ENCODE results near the gene PALD1. TPM values are rescaled to one million over a fixed set of nuclear protein-coding genes. Genes with fewer than 3 reads are reported as not detected.

Gene PALD1
- total RNA-seq, 1 donor from 2014 or later, result 1.8 TPM

DNA sequence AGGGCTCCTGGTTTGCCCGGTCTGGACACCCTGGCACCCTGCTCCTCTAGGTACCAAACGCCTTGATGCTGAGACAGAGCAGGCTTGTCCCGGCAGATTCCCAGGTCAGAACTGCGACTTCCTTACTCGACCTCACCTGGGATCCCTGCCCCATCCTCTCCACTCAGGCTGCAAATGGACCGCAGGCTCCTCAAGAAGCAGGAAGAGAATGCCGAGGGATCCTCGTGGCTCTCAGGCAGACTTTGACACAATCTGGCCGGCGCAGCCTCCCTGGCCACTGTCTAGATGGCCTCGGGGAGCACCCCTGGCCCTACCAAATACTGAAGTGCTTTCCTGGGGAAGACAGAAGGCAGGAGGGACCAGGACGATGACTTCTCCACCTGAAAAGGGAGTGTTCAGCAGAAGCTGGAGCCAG, 36.7 kb upstream of the PALD1 start:
- Histone ChIP-seq H3K9me3 (ENCODE audit: insufficient read depth, low read depth, low read length) (no peaks in the 10 kb centered on the region), H3K27ac (ENCODE audit: low read depth, low read length) (no peak overlapping the region), H3K36me3 (ENCODE audit: insufficient read depth, low read length) (no peaks in the 10 kb centered on the region), H4K20me1 (ENCODE audit: insufficient read depth, low read length) (no peaks in the 10 kb centered on the region), H3K79me2 (ENCODE audit: insufficient read depth, low read length) (no peaks in the 10 kb centered on the region), H3K4me1 (ENCODE audit: insufficient read depth, low read length) (no peaks in the 10 kb centered on the region), H3K9ac (ENCODE audit: low read length) (no peak overlapping the region), H3K27me3 (ENCODE audit: insufficient read depth, low read length) (peaks cover 41% of the 10 kb centered on the region), H3K4me3 (ENCODE audit: insufficient read depth, low read depth, low read length) (no peak overlapping the region), H3K4me2 (ENCODE audit: low read length) (peak overlapping the region; percentile 76), H2AFZ (ENCODE audit: low read depth, low read length) (no peak overlapping the region)
- H3K36me3 Mint-ChIP-seq (ENCODE audit: low read depth, unreplicated experiment), result peaks cover 4% of the 10 kb centered on the region
- peaks cover 64% of the 10 kb centered on the region for H3K27me3 Mint-ChIP-seq (ENCODE audit: low read depth, unreplicated experiment)
- no peak overlapping the region for H3K27ac Mint-ChIP-seq (ENCODE audit: unreplicated experiment)
- DNase-seq (ENCODE audit: low read depth), result no peak
- H3K9me3 Mint-ChIP-seq (ENCODE audit: unreplicated experiment), result no peaks in the 10 kb centered on the region
- TF ChIP-seq CTCF (IDR thresholded peaks at IDR 0.05; ENCODE audit: insufficient read depth, low read depth, low read length) (no peak), EZH2 (IDR thresholded peaks at IDR 0.05; ENCODE audit: insufficient read depth, low read length) (no peak)
- H3K4me3 Mint-ChIP-seq (ENCODE audit: unreplicated experiment), result no peak overlapping the region
- FAIRE-seq, result no peak
- H3K4me1 Mint-ChIP-seq (ENCODE audit: low read depth, unreplicated experiment), result peaks cover 7% of the 10 kb centered on the region

DNA sequence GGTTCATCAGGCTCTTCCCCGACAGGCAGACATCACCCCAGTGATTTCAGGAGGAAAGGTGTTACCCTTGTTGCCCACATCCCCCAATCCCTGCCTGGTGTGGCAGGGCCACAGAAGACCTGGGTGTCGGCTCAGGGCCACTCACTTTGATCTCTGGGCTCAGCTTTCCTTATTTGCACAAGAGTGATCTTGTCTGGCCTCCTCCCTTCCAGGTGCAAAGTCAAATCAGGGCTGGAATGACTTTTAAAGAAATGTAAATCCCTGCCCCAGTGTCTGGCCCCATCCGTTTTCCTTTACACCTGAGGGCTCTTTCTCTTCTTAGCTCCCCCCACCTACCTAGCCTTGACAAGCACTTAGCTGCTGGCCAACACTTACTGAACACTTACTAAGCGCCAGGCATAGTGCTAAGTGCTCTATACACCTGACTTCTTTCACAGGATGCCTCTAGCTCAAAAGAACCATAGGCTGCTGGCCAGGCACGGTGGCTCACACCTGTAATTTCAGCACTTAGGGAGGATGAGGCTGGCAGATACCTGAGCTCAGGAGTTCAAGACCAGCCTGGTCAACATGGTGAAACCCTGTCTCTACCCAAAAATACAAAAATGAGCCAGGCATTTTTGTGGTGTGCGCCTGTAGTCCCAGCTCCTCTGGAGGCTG, 36.1 kb upstream of the PALD1 start:
- FAIRE-seq (no peak), DNase-seq (ENCODE audit: low read depth) (no peak)
- no peaks in the 10 kb centered on the region for H3K9me3 Mint-ChIP-seq (ENCODE audit: unreplicated experiment)
- Histone ChIP-seq H2AFZ (ENCODE audit: low read depth, low read length) (no peak overlapping the region), H3K4me1 (ENCODE audit: insufficient read depth, low read length) (no peaks in the 10 kb centered on the region), H4K20me1 (ENCODE audit: insufficient read depth, low read length) (no peaks in the 10 kb centered on the region), H3K27ac (ENCODE audit: low read depth, low read length) (no peak overlapping the region), H3K36me3 (ENCODE audit: insufficient read depth, low read length) (no peaks in the 10 kb centered on the region), H3K9me3 (ENCODE audit: insufficient read depth, low read depth, low read length) (no peaks in the 10 kb centered on the region), H3K79me2 (ENCODE audit: insufficient read depth, low read length) (no peaks in the 10 kb centered on the region), H3K4me2 (ENCODE audit: low read length) (no peak overlapping the region), H3K9ac (ENCODE audit: low read length) (no peak overlapping the region), H3K27me3 (ENCODE audit: insufficient read depth, low read length) (peaks cover 41% of the 10 kb centered on the region), H3K4me3 (ENCODE audit: insufficient read depth, low read depth, low read length) (no peak overlapping the region)
- H3K4me3 Mint-ChIP-seq (ENCODE audit: unreplicated experiment), result no peak overlapping the region
- H3K36me3 Mint-ChIP-seq (ENCODE audit: low read depth, unreplicated experiment), result peaks cover 4% of the 10 kb centered on the region
- no peak for TF ChIP-seq CTCF (IDR thresholded peaks at IDR 0.05; ENCODE audit: insufficient read depth, low read depth, low read length)
- no peak for TF ChIP-seq EZH2 (IDR thresholded peaks at IDR 0.05; ENCODE audit: insufficient read depth, low read length)
- peaks cover 7% of the 10 kb centered on the region for H3K4me1 Mint-ChIP-seq (ENCODE audit: low read depth, unreplicated experiment)
- H3K27me3 Mint-ChIP-seq (ENCODE audit: low read depth, unreplicated experiment), result peaks cover 65% of the 10 kb centered on the region
- no peak overlapping the region for H3K27ac Mint-ChIP-seq (ENCODE audit: unreplicated experiment)

- FAIRE-seq, result no peak
- Histone ChIP-seq H3K4me1 (ENCODE audit: insufficient read depth, low read length) (no peaks in the 10 kb centered on the region), H3K36me3 (ENCODE audit: insufficient read depth, low read length) (no peaks in the 10 kb centered on the region), H3K27me3 (ENCODE audit: insufficient read depth, low read length) (peaks cover 30% of the 10 kb centered on the region), H3K27ac (ENCODE audit: low read depth, low read length) (no peak overlapping the region), H4K20me1 (ENCODE audit: insufficient read depth, low read length) (no peaks in the 10 kb centered on the region), H3K4me3 (ENCODE audit: insufficient read depth, low read depth, low read length) (no peak overlapping the region), H2AFZ (ENCODE audit: low read depth, low read length) (no peak overlapping the region), H3K79me2 (ENCODE audit: insufficient read depth, low read length) (no peaks in the 10 kb centered on the region), H3K9ac (ENCODE audit: low read length) (no peak overlapping the region), H3K9me3 (ENCODE audit: insufficient read depth, low read depth, low read length) (no peaks in the 10 kb centered on the region), H3K4me2 (ENCODE audit: low read length) (no peak overlapping the region)
- peaks cover 7% of the 10 kb centered on the region for H3K4me1 Mint-ChIP-seq (ENCODE audit: low read depth, unreplicated experiment)
- H3K27me3 Mint-ChIP-seq (ENCODE audit: low read depth, unreplicated experiment), result peaks cover 59% of the 10 kb centered on the region
- no peak for TF ChIP-seq EZH2 (IDR thresholded peaks at IDR 0.05; ENCODE audit: insufficient read depth, low read length)
- no peak overlapping the region for H3K4me3 Mint-ChIP-seq (ENCODE audit: unreplicated experiment)
- peaks cover 4% of the 10 kb centered on the region for H3K36me3 Mint-ChIP-seq (ENCODE audit: low read depth, unreplicated experiment)
- H3K27ac Mint-ChIP-seq (ENCODE audit: unreplicated experiment), result no peak overlapping the region
- no peaks in the 10 kb centered on the region for H3K9me3 Mint-ChIP-seq (ENCODE audit: unreplicated experiment)
- no peak for DNase-seq (ENCODE audit: low read depth)
These were observed 33.8 kb upstream of the PALD1 start for GRCh38 chr10:70444744-70445143.
